ENCODE results near the gene BEND6.
"Not testable (repeated sequence)": the region's sequence is repeated elsewhere in the genome, so short reads cannot be mapped to it uniquely, and the experiment has no call there.

The BEND6 gene

DNA sequence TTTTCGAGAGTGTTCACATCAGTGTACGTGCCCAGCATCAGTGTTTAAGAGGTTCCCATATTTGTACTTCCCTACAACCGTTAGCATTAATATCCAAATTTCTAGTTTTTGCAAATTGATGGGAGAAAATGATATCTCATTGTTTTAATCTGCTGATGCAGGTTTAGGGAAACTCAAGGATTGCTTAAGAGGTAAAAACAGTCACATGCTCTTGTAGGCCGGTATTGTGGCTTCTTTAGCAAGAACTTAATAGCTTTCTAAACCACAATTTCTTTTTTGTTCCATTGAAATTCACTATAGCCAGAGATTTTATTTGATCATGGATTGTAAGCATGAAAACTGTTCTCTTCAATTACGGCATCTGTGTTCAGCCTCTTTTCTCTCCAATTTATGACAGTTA, 29.5 kb downstream of the BEND6 start:
- no peak for DNase-seq (ENCODE audit: low read depth in 2 of 2)

DNA sequence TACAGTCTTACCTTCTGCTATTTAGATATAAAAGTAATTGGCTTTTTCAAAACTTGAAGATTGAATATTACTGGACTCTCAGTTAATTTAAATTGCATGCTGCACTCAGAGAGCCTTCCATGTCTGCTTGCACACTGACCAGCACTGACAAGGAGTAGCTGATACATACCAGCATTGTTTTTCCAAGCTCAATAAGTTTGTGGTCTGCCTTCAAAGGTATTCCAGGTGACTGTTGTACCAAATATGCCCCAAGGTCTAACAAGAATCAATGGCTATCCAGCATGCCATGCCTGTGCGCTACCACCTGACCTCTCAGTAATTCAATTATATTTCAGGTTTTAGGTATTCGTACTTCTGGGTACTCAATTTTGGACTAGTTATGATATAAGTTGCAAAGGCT, 30.0 kb downstream of the BEND6 start:
- no peak for DNase-seq (ENCODE audit: low read depth in 2 of 2)

DNA sequence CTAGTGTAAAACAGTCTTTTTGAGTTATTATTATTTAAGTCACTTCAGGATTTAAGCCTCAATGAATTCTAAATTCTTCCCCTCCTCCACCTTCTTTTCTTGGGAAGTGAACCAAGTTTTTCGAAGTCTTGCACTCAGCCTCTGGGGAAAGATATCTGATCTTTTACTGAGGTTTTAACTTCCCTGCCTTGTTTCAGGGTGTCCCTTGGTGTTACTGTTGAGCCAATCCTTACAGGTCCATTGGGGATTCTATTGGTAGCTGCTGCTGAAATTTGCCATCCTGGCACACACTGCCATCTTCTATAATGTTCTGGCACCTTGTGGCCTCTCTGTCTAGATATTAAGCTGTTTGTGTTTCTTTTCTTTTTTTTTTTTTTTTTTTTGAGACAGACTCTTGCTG, 31.7 kb downstream of the BEND6 start:
- no peak for DNase-seq (ENCODE audit: low read depth in 2 of 2)

DNA sequence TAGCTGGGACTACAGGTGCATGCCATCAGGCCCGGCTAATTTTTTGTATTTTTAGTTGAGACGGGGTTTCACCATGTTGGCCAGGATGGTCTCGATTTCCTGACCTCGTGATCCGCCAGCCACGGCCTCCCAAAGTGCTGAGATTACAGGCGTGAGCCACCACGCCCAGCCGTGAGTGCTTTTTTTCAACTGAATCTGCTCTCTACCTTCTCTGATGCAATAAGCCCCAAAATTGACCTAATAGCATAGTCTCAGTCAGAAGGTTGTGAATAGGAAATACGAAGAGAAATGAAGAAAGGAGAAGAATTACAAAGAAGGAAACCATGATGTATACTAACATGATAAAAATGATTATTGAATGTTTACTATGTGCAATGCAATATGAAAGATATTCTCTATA, 33.2 kb downstream of the BEND6 start:
- no peak for DNase-seq (ENCODE audit: low read depth in 2 of 2)

DNA sequence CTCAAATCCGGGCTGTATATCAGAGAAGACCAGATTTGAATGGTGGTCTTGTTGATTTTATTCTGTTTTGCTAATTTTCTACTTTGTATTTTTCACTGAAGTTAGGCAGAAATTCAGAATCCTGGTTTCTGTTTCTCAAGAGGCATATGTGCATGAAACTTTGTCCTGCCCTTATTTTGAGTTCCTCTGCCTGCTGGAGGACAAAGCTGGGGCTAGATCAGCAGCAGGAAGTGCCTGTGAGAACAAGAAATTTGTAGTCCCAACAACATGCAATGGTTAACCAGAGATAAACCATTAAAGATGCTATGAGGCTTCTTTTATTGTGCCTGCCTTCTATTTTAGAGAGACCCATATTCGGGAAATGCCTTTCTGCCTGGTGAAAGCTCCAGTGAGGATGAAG, 37.1 kb downstream of the BEND6 start:
- DNase-seq (ENCODE audit: low read depth in 2 of 2) = no peak

DNA sequence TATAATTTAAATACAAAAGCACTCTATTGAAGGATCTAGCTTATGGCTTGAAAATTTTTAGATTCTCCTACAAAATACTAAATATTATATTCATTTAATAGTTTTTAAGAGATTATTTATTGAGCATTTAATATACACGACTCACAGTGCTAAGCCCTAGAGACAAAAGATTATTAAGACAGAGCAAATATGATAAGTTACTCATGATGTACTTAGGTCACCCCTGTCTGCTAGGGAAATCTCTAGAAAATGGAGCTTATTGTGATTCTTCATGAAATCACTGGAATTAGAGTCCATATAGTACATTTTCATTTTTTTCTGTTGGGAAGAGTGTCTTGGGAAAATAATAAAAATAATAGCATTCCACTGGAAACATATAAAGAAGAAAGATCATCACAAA, 37.8 kb downstream of the BEND6 start:
- DNase-seq (ENCODE audit: low read depth in 2 of 2) = no peak

DNA sequence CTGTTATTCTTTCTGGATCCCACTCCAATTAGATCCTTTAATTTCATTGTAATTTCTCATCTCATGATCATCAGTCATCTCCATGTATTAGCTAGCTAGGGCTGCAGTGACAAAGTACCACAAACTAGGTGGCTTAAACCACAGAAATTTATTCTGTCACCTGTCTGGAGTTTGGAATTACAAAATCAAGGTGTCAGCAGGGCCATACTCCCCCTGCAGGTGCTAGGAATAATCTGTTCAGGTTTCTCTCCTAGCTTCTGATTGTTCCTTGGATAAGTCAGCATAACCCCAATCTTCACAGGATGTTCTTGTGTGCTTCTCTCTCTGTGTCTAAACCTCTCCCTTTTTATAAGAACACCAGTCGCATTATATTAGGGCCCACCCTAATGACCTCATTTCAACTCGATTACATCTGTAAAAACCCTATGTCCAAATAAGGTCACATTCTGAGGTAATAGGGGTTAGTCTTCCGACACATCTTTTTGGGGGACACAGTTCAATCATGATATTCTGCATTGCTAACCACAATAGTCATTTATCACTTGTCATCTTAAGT, 40.5 kb downstream of the BEND6 start:
- no peak for DNase-seq (ENCODE audit: low read depth in 2 of 2)

DNA sequence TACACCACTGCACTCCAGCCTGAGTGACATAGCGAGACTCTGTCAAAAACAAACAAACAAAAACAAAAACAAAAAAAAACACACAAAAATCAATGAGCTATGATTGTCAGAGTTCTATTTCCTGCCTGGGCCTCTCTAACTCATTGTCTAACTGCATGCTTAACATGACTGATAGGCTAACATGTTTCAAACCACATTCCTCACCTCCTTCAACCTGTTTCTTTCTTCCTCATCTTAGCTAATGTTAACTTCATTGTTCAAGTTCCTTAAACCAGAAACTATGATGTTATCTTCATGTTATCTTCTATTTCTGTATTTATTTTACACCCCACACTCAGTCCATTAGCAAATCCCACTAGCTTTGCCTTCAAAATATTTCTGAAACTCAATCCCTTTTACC, 41.5 kb downstream of the BEND6 start:
- DNase-seq (ENCODE audit: low read depth in 2 of 2) = no peak

DNA sequence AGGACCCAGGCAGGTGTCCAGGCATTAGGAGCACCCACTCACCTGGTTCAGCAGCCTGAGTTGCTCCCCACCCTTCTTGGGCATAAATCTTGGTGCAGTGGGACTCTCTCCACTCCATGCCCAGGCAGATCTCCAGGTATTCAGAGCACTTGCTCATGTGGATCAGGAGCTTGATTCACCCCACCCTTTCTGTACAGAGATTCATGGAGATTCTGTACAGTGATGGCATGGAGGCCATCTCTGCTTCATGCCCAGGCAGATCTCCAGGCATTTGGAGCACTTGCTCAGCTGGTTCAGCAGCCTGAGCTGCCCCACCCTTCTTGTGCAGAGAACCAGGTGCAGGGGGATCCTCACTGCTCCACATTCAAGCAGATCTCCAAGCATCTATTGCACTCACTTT, 44.1 kb downstream of the BEND6 start:
- no peak for DNase-seq (ENCODE audit: low read depth in 2 of 2)

DNA sequence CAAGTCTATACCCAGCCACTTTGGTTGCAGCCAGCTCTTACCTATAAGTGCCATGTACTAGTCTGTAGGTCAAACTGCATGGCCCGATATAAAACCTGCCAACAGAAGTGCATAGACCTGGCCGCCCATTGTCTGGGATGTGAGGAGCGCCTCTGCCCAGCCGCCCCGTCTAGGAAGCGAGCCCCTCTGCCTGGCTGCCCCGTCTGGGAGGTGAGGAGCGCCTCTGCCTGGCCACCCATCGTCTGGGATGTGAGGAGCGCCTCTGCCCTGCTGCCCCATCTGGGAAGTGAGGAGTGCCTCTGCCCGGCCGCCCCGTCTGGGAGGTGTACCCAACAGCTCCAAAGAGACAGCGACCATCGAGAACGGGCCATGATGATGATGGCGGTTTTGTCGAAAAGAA, 44.8 kb downstream of the BEND6 start:
- not testable (repeated sequence) for DNase-seq (ENCODE audit: low read depth in 2 of 2)

DNA sequence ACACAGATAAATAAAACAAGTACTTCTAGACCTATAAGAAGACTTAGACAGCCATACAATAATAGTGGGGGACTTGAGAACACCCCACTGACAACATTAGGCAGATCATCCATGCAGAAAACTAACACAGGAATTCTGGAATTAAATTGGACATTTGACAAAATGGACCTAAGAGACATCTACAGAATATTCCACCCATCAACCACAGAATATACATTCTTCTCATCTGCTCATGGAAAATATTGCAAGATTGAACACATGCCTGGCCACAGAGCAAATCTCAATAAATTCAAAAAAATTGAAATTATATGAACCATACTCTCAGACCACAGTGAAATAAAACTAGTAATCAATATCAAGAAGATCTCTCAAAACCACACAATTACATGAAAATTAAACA, 47.3 kb downstream of the BEND6 start:
- DNase-seq (ENCODE audit: low read depth in 2 of 2) = no peak

DNA sequence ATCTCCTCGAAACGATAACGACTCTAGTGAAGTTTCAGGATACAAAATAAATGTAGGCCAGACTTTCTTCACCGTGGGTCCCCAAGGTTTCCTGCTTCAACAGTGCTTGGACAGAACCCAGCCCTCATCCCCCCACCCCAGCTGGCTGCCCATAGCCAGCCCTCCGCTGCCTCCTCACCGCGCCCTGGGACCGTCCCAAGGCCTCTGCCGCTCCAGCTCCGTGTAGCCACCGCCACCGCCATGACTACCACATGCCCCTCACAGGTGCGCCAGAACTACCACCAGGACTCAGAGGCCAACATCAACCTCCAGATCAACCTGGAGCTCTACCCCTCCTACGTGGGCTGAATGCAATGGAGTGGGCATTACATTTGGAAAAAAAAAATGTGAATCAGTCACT, 49.4 kb downstream of the BEND6 start:
- no peak for DNase-seq (ENCODE audit: low read depth in 2 of 2)

DNA sequence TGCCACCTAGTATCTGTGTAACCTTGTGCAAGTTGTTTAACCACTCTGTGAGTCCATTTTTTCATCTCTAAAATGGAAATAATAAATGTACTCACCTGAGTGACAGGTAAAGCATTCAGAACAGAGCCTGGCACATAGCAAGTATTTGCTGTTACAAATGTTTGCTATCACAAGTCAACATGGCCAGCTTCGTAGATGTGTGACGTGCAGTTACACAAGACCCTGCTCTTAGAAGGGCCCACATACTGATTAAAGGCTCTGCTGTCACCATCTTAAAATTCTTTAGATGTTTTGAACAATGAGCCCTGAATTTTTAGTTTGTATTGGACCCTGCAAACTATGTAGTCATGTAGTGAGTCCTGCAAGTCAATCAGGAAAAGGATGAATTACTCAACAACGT, 51.2 kb downstream of the BEND6 start:
- DNase-seq (ENCODE audit: low read depth in 2 of 2) = no peak

DNA sequence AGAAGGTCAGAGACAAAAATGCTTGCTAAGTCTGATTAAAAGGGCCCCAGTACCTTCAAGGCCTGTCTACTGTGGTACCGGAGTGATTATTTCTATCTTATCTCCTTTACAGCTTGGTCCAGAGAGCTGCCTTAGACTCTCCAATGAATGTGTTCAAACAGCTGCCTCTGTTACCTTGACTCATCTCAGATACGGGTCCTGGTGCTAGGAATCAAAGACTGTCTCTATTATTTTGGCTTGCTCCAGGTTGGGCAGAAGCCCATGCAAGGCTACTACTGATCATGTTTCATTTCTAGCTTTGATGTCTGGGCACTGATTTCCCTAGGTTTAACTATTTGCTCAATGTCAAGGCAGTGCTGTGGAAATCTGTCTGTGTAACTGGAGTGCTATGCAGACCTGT, 53.2 kb downstream of the BEND6 start:
- not testable (repeated sequence) for DNase-seq (ENCODE audit: low read depth in 2 of 2)

DNA sequence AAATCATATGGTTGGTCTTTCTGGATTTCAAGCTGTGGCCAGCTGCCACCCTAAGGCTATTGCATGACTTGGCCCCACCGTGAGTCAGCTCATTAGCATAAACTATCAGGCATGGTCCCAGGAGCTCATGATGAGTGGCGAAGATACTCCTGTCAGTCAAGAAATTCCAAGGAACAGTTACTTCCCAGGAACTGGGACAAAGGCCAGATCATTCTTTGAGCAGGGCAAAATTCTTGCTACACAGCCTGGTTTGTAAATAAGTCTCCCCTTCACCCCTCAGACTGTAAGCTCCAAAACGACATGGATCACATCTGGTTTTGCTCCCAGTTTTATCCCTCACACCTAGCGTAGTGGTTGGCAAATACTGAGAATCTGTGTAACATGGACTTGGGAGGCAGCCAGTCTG, 58.6 kb downstream of the BEND6 start:
- DNase-seq (ENCODE audit: low read depth in 2 of 2) = no peak

DNA sequence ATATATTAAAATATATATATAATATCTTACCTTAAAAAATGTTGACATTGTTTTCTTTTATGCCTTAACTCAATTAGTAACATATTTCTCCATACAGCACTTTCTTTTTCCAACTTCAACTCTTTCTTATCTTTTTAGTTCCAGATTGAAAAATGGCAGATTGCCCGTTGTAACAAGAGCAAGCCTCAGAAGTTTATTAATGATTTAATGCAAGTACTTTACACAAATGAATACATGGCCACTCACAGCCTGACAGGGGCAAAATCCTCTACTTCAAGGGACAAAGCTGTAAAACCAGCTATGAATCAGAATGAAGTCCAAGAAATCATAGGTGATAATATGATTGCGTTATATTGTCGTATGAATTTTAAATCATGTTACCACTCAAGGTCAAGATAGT, 62.2 kb downstream of the BEND6 start:
- no peak for DNase-seq (ENCODE audit: low read depth in 2 of 2)

DNA sequence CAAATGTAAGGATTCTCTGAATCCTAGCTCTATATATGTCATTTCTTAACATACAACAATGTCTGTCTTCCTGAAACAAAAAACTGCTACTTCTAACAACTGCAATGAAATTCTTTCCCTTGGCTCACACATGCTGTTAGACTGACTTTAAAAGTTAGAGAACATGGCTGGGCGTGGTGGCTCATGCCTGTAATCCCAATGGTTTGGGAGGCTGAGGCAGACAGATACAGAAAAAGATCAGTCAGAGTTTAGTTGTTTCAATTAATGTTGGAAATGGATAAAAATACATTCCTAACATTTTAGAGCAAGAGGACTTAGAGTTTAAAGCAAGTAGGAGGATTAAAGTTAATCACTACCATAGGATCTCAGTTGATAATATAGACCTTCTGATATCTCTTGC, 62.9 kb downstream of the BEND6 start:
- DNase-seq (ENCODE audit: low read depth in 2 of 2) = no peak

DNA sequence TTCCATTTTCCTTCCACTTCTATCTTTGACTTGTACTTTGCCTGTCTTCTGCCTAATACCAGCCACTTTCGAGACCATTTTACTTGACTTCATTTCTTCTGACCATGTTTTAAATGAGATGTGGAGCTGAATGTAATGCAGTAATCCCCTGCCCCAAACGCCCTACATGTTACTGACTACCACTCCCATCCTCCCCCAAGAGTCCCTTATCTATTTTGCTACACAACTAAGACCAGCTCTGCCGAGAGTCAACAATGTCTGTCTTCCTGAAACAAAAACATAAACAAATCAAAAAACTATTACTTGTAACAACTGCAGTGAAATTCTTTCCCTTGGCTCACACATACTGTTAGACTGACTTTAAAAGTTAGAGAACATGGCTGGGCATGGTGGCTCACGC, 64.5 kb downstream of the BEND6 start:
- DNase-seq (ENCODE audit: low read depth in 2 of 2) = no peak

DNA sequence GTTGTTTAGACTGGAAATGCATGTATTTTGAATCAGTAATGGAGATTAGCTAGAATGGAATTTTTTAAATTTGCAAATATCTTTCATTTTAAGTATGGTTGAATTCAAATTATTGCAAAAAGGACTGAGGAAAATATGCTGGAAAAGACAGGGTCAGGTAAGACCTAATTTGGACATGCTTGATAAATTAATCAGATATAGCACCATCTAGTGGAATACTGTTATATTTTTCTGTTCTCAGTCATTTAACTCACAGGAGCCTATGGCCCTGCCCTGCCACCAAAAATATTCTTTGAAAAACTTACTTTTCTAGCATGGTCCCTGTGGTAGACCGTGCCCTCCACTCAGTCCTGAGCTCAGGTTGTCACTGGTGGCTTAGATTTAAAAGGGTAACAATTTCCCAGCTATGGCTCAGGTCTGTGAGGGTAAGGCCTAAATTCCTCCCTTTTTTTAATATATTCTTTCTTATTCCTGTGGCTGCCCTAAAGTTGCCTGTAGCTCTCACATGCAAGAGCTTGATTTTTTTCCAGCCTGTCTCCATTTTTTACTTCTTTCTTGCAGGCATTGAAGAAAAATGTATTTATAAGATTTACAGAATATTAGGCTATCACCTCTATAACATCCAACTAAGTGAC, 66.3 kb downstream of the BEND6 start:
- no peak for DNase-seq (ENCODE audit: low read depth in 2 of 2)

DNA sequence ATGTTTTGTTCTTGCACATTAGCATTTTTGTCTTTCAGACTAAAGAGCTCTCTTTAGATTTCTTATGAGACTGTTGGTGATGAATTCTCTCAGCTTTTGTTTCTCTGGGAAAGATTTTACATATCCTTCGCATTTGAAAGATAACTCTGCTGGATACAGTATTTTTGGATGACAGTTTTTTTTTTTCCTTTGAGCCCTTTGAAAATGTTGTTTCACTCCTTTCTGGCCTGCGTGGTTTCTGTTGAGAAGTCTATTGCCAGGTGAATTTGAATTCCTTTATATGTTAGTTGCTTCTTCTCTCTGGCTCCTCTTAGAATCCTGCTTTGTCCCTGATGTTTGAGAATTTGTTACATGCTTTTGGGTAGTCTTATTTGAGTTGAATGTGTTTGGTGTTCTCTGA, 69.4 kb downstream of the BEND6 start:
- no peak for DNase-seq (ENCODE audit: low read depth in 2 of 2)

DNA sequence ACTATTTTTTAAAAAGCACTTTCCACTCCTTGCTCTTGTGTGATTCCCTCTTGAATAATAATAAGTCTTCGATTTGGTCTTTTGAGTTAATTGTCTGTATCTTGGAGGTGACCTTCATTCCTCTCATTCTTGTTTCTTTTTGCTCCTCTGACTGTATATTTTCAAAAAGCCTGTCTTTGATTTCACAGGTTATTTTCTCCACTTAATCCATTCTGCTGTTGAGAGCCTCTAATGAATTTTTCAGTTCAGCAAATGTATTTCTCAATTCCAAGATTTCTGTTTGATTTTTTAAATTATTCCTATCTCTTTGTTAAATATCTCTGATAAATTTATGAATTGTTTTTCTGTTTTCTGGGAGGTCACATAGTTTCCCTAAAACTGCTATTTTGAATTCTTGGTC, 69.9 kb downstream of the BEND6 start:
- no peak for DNase-seq (ENCODE audit: low read depth in 2 of 2)

DNA sequence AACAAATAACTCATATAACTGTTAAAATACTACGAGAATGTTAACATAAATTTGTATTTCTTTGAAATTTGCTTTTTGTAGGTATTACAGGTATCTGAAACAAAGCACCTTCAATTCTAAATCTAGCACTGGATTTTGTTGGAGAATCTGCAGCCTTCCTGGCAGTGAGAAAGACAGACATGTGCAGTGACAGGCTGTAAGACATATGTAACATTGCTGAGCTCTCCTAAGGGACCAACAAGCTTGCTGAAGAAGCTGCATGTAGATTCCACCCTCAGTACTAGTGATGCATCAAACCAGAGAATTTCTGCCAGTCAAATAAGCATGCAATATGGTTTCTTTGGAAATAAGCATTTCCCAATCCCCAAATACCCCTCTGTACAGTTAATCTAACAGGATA, 71.1 kb downstream of the BEND6 start:
- no peak for DNase-seq (ENCODE audit: low read depth in 2 of 2)

DNA sequence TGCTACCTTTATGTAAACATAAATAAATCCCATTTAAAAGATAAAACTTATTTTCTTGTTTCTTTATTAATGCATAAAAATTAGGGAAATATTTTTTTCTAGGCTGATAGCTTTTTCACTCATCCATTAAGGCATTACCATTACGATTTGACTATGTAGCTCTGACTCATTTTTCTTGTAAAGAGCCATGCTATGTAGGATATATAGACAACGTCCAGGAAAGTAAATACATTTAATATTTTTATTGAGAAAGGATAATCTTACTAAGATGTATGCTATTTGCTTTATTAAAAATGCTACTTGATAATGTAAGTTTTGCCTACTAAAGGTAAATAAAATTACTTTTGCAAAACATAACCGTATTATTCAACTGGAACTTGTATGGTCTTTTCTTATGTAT, 72.4 kb downstream of the BEND6 start:
- no peak for DNase-seq (ENCODE audit: low read depth in 2 of 2)

DNA sequence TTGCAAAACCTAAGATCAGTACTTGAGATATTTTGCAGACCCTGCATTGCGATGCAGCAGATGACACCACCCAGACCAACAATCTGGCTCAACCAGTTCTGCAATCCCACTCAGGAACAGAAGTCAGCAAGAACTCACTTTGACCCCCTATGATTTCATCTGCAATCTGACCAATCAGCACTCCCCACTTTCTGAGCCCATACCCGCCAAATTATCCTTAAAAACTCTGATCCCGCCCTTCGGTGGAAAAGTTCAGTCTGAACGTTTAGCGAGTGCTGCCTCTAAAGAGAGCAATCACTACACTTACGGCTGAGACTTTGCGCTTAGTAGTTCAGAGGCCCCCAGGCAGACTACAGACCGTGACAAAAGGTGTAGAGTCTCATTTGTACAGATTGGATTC, 74.3 kb downstream of the BEND6 start:
- no peak for DNase-seq (ENCODE audit: low read depth in 2 of 2)

Data from stimulated activated CD8-positive, alpha-beta memory T cell treated with anti-CD3 and anti-CD28 coated beads, Interleukin-2, amount 100 ng/mL, for 48 hours (primary cell).